Activated T-helper 1 cell treated with anti-CD3 and anti-CD28 coated beads, Interleukin-2, amount 50 U/mL, for 16 hours (primary cell): ENCODE results near the gene PDE8B.

Experiments
- DNase-seq, 2 donors: peaks; one replicate each; pipeline ENCODE4 v3.0.0-alpha.2; 2020; ENCODE audit warnings: low read depth in 1 of 2, low spot score in 1 of 2

Gene PDE8B

GRCh38 chr5:77396017-77396416, 185.5 kb downstream of the PDE8B start:
- DNase-seq = no peak

- no peak for DNase-seq
Measured at GRCh38 chr5:77397686-77398292, 187.3 kb downstream of the PDE8B start.

GRCh38 chr5:77398458-77398857, 188.0 kb downstream of the PDE8B start:
- no peak for DNase-seq

GRCh38 chr5:77398896-77399295, 188.4 kb downstream of the PDE8B start:
- no peak for DNase-seq

- DNase-seq = no peak
Measured at GRCh38 chr5:77400645-77401044, 190.2 kb downstream of the PDE8B start.

GRCh38 chr5:77402796-77403195, 192.3 kb downstream of the PDE8B start:
- DNase-seq = no peak

GRCh38 chr5:77407152-77407551, 196.7 kb downstream of the PDE8B start:
- no peak for DNase-seq

- no peak for DNase-seq
Measured at GRCh38 chr5:77409870-77410621, 199.6 kb downstream of the PDE8B start.

GRCh38 chr5:77413049-77413448, 202.6 kb downstream of the PDE8B start:
- DNase-seq = no peak

- DNase-seq = no peak
Measured at GRCh38 chr5:77418162-77418561, 207.7 kb downstream of the PDE8B start.

GRCh38 chr5:77418601-77419581, 208.4 kb downstream of the PDE8B start:
- no peak for DNase-seq

- no peak for DNase-seq
Measured at GRCh38 chr5:77419644-77420582, 209.4 kb downstream of the PDE8B start.

GRCh38 chr5:77420940-77421339, 210.5 kb downstream of the PDE8B start:
- DNase-seq = no peak

- DNase-seq = no peak
Measured at GRCh38 chr5:77423022-77423750, 212.7 kb downstream of the PDE8B start.

GRCh38 chr5:77424921-77425320, 214.4 kb downstream of the PDE8B start:
- DNase-seq = no peak

GRCh38 chr5:77425420-77425819, 214.9 kb downstream of the PDE8B start:
- DNase-seq = no peak

- DNase-seq = no peak
Measured at GRCh38 chr5:77425998-77426659, 215.6 kb downstream of the PDE8B start.

GRCh38 chr5:77426670-77427069, 216.2 kb downstream of the PDE8B start:
- DNase-seq = no peak

GRCh38 chr5:77427998-77428397, 217.5 kb downstream of the PDE8B start:
- DNase-seq = no peak
